Activated CD8-positive, alpha-beta T cell treated with anti-CD3 and anti-CD28 coated beads for 36 hours (primary cell): ENCODE measurements around the gene NYAP2. TPM values are rescaled to one million over a fixed set of nuclear protein-coding genes. Genes with fewer than 3 reads are reported as not detected.

Source experiments
- ATAC-seq: fragments of 200-7000 bp; cut with Tn5 transposase; one replicate; pipeline ENCODE4 v1.10.0; 2021; ENCODE audit warnings: mild to moderate bottlenecking, moderate library complexity
- CTCF ChIA-PET: fragments of 350-600 bp; sonication (Branson Sonifier 250); formaldehyde crosslinking; loops from one replicate; lab custom pipeline; 2021; ENCODE audit warnings: antibody characterized with exemption; lab: Charles Lee
- POLR2A ChIA-PET: fragments of 350-600 bp; sonication (Branson Sonifier 250); formaldehyde crosslinking; loops from one replicate; lab custom pipeline; 2021; ENCODE audit warnings: antibody characterized with exemption; lab: Charles Lee
- DNase-seq: peaks from one replicate; pipeline ENCODE4 v3.0.0-alpha.2; 2020
- H3K27ac Mint-ChIP-seq: one replicate; pipeline ENCODE4 v1.8.0; 2021; ENCODE audit warnings: mild to moderate bottlenecking, mixed read lengths
- H3K27me3 Mint-ChIP-seq: one replicate; pipeline ENCODE4 v1.8.0; 2021; ENCODE audit warnings: mixed read lengths
- H3K36me3 Mint-ChIP-seq: one replicate; pipeline ENCODE4 v1.8.0; 2021; ENCODE audit warnings: low read depth, mixed read lengths
- H3K4me1 Mint-ChIP-seq: one replicate; pipeline ENCODE4 v1.8.0; 2021; ENCODE audit warnings: low read depth, mixed read lengths
- H3K4me3 Mint-ChIP-seq: one replicate; pipeline ENCODE4 v1.8.0; 2021; ENCODE audit warnings: mild to moderate bottlenecking, moderate library complexity, mixed read lengths
- H3K9me3 Mint-ChIP-seq: one replicate; pipeline ENCODE4 v1.8.0; 2021; ENCODE audit warnings: mixed read lengths
- CTCF ChIP-seq: fragments of 200-600 bp; IDR thresholded peaks from one replicate; pipeline ENCODE4 v1.8.0; 2022; ENCODE audit warnings: antibody characterized with exemption, mild to moderate bottlenecking
- intact Hi-C: fragments of 100-400 bp; cut with micrococcal nuclease; formaldehyde crosslinking; loops from one replicate; pipeline ENCODE4 v1.10.0; 2022
- total RNA-seq, 2 experiments: library from RNA; stranded (reverse); gene quantifications; one replicate each; pipeline ENCODE4 v1.2.3, GENCODE V29; 2021

Gene NYAP2
- total RNA-seq, 2 experiments from 2014 or later, result not detected

DNA sequence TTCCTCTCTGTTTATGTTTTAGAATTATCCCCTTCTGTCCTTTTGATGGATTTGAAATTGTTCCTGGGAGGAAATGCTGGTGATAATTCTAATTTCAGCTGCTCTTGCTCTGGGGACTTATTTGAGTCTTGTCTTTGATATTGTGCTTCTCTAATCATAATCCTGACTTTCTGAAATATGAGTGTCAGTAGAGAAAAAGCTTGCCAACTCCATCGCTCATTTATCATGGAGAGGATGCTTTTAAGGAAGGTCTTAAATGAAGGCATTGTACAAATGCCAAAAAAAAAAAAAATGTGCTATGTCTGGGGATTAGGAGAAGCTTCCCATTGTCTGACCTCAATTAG is 159.5 kb downstream of the NYAP2 start:
- no peaks in the 10 kb centered on the region for H3K36me3 Mint-ChIP-seq
- no peak overlapping the region for H3K27ac Mint-ChIP-seq
- intact Hi-C loops, result no loop called here

GRCh38 chr2:225566798-225567197 is 167.3 kb downstream of the NYAP2 start:
- CTCF ChIA-PET, result no interaction called here
- ATAC-seq (no peak), DNase-seq (no peak)
- Mint-ChIP-seq H3K36me3 (no peaks in the 10 kb centered on the region), H3K27me3 (peaks cover 15% of the 10 kb centered on the region), H3K27ac (no peak overlapping the region), H3K4me1 (no peaks in the 10 kb centered on the region), H3K9me3 (peaks cover 6% of the 10 kb centered on the region), H3K4me3 (no peak overlapping the region)
- TF ChIP-seq CTCF, result no peak
- intact Hi-C loops, result no loop called here
- POLR2A ChIA-PET, result interaction anchor here (0.8 kb wide), 1 partner anchor 9 kb away, joined by 3 read pairs; no protein-coding TSS in a partner anchor

More for the DNA sequence above, 159.5 kb downstream of the NYAP2 start:
- peaks cover 15% of the 10 kb centered on the region for H3K27me3 Mint-ChIP-seq
- H3K4me1 Mint-ChIP-seq, result no peaks in the 10 kb centered on the region
- H3K4me3 Mint-ChIP-seq, result no peak overlapping the region
- no peaks in the 10 kb centered on the region for H3K9me3 Mint-ChIP-seq
- ChIA-PET CTCF (no interaction called here), POLR2A (no interaction called here)
- TF ChIP-seq CTCF, result no peak
- ATAC-seq (no peak), DNase-seq (no peak)

DNA sequence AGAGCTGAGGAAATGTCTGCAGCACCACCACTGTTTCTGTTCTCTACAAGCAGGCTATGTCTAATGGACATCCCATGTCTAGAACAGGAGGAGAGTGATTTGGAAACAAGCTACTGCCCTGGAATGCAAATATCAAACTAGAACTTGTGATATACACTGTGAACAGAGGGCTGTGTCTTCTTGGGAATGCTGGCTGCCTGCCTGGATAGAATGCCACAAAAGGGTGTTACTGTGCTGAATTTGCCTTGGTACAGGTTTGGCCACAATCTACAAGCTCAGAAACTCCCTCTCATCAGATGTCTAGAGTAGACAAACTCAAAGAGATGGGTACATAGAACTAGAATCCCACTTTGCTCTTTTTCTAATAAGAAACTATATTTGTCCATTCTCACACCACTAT is 170.5 kb downstream of the NYAP2 start:
- intact Hi-C loops, result no loop called here
- ATAC-seq (no peak), DNase-seq (no peak)
- ChIA-PET CTCF (no interaction called here), POLR2A (no interaction called here)
- Mint-ChIP-seq H3K4me3 (no peak overlapping the region), H3K36me3 (no peaks in the 10 kb centered on the region), H3K9me3 (peaks cover 9% of the 10 kb centered on the region), H3K4me1 (no peaks in the 10 kb centered on the region), H3K27ac (no peak overlapping the region), H3K27me3 (peaks cover 15% of the 10 kb centered on the region)
- TF ChIP-seq CTCF, result no peak

- ATAC-seq (no peak), DNase-seq (no peak)
- peaks cover 9% of the 10 kb centered on the region for H3K9me3 Mint-ChIP-seq
- no peak overlapping the region for H3K27ac Mint-ChIP-seq
- peaks cover 13% of the 10 kb centered on the region for H3K27me3 Mint-ChIP-seq
- no peak for TF ChIP-seq CTCF
- no peaks in the 10 kb centered on the region for H3K4me1 Mint-ChIP-seq
- ChIA-PET CTCF (interaction anchor here (1.1 kb wide), 1 partner anchor 17 kb away, joined by 5 read pairs; no protein-coding TSS in a partner anchor), POLR2A (no interaction called here)
- no peaks in the 10 kb centered on the region for H3K36me3 Mint-ChIP-seq
- H3K4me3 Mint-ChIP-seq, result no peak overlapping the region
- intact Hi-C loops, result no loop called here
Observed at GRCh38 chr2:225573603-225574002, 174.1 kb downstream of the NYAP2 start.

GRCh38 chr2:225574582-225575138 is 175.2 kb downstream of the NYAP2 start:
- ChIA-PET POLR2A (no interaction called here), CTCF (interaction anchor here (1.1 kb wide), 1 partner anchor 292 kb away, joined by 4 read pairs; no protein-coding TSS in a partner anchor)
- no peak overlapping the region for H3K4me3 Mint-ChIP-seq
- H3K27me3 Mint-ChIP-seq, result peaks cover 17% of the 10 kb centered on the region
- intact Hi-C loops, result no loop called here
- H3K4me1 Mint-ChIP-seq, result no peaks in the 10 kb centered on the region
- H3K27ac Mint-ChIP-seq, result no peak overlapping the region
- H3K9me3 Mint-ChIP-seq, result peaks cover 9% of the 10 kb centered on the region
- H3K36me3 Mint-ChIP-seq, result no peaks in the 10 kb centered on the region
- TF ChIP-seq CTCF, result no peak
- ATAC-seq, result no peak
- DNase-seq, result no peak
